ENCODE results near the gene FAH. TPM values are rescaled to one million over a fixed set of nuclear protein-coding genes. Genes with fewer than 3 reads are reported as not detected.

FAH gene
- total RNA-seq, 4 donors from 2014 or later, result 7.9 to 26.0 (median 10.1) TPM

DNA sequence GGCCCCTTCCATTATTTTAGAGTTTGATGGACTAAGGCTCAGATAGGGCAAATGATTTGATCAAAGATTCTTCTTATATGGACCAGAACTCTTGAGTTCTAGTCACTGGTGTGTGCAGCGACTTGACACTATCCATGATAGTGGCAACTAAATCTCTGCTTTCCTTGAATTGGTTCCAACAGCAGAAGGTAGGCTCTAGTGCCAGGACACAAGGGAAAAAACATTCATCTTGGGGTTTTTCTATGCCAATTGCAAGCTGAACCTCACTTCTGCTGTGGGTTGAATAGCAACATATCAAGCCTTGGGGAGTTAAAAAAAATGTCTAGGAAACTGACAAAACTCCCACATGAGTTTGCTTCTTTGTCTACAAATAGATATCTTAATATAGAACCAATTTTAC lies 64.1 kb downstream of the FAH start:
- no peak for TF ChIP-seq POLR2A (IDR thresholded peaks at IDR 0.05)
- TF ChIP-seq, protein P1, sequence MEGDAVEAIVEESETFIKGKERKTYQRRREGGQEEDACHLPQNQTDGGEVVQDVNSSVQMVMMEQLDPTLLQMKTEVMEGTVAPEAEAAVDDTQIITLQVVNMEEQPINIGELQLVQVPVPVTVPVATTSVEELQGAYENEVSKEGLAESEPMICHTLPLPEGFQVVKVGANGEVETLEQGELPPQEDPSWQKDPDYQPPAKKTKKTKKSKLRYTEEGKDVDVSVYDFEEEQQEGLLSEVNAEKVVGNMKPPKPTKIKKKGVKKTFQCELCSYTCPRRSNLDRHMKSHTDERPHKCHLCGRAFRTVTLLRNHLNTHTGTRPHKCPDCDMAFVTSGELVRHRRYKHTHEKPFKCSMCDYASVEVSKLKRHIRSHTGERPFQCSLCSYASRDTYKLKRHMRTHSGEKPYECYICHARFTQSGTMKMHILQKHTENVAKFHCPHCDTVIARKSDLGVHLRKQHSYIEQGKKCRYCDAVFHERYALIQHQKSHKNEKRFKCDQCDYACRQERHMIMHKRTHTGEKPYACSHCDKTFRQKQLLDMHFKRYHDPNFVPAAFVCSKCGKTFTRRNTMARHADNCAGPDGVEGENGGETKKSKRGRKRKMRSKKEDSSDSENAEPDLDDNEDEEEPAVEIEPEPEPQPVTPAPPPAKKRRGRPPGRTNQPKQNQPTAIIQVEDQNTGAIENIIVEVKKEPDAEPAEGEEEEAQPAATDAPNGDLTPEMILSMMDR (IDR thresholded peaks at IDR 0.05), result no peak
- no peak for TF ChIP-seq POLR2AphosphoS5 (IDR thresholded peaks at IDR 0.05)
- no peak for TF ChIP-seq EP300 (IDR thresholded peaks at IDR 0.05)
- ATAC-seq, result no peak
- 67% methylated on average over 1 of the region's 1 CpG; no CpG with 5 or more reads in 1 of the 2 donors for WGBS, 2 donors (ENCODE audit: low coverage in 1 of 2)
- Histone ChIP-seq H3K36me3 (no peaks in the 10 kb centered on the region), H3K4me1 (no peaks in the 10 kb centered on the region), H3K9me3 (no peaks in the 10 kb centered on the region), H3K4me3 (no peak overlapping the region), H3K27ac (no peak overlapping the region), H3K27me3 (peaks cover 7% of the 10 kb centered on the region)

DNA sequence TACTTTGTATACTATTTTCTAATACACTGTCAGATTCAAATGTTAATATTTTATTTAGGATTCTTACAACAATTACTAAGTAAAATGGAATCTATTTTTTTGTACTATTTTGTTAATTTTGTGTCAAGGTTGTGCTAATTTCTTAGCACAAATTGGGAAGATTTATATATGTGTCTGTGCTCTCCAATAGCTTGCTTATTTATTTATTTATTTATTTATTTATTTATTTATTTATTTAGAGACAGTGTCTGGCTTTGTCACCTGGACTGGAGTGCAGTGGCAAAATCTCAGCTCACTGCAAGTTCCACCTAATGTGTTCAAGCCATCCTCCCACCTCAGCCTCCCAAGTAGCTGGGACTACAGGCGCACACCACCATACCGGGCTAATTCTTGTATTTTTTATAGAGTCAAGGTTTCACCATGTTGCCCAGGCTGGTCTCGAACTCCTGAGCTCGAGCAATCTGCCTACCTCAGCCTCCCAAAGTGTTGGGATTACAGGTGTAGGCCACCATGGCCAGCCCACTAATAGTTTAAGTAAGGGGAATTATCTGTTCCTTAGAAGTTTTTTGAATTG lies 64.6 kb downstream of the FAH start:
- peaks cover 7% of the 10 kb centered on the region for H3K27me3 ChIP-seq
- H3K36me3 ChIP-seq, result no peaks in the 10 kb centered on the region
- H3K4me1 ChIP-seq, result no peaks in the 10 kb centered on the region
- H3K27ac ChIP-seq, result no peak overlapping the region
- WGBS, 2 donors (ENCODE audit: low coverage in 1 of 2), result 92 to 93% methylated on average over 2 to 4 of the region's 4 CpGs
- H3K4me3 ChIP-seq, result no peak overlapping the region
- H3K9me3 ChIP-seq, result no peaks in the 10 kb centered on the region
- TF ChIP-seq, protein P1 (IDR thresholded peaks at IDR 0.05), result no peak
- TF ChIP-seq EP300 (IDR thresholded peaks at IDR 0.05) (no peak), POLR2A (IDR thresholded peaks at IDR 0.05) (no peak), POLR2AphosphoS5 (IDR thresholded peaks at IDR 0.05) (no peak)
- no peak for ATAC-seq

DNA sequence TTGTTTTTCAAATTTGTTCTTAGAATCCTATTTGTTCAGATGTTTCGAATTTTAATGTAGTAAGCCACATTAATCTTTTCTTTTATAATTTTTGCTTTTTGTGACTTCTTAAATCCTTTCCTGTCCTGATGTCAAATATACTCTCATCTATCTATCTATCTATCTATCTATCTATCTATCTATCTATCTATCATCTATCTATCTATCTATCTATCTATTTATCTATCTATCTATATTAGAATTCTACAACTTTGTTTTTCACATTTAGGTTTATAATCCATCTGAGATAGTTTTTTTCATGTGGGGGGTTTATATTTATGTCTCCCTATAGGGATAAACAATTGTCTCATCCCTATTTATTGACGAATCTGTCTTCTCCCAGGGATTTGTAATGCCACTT lies 67.2 kb downstream of the FAH start:
- no peak overlapping the region for H3K4me3 ChIP-seq
- WGBS, 2 donors (ENCODE audit: low coverage in 1 of 2), result 89 to 94% methylated on average over 2 of the region's 2 CpGs
- H3K36me3 ChIP-seq, result no peaks in the 10 kb centered on the region
- H3K27ac ChIP-seq, result no peak overlapping the region
- no peaks in the 10 kb centered on the region for H3K27me3 ChIP-seq
- no peaks in the 10 kb centered on the region for H3K9me3 ChIP-seq
- ATAC-seq, result no peak
- no peaks in the 10 kb centered on the region for H3K4me1 ChIP-seq
- TF ChIP-seq POLR2AphosphoS5 (IDR thresholded peaks at IDR 0.05) (no peak), POLR2A (IDR thresholded peaks at IDR 0.05) (no peak), EP300 (IDR thresholded peaks at IDR 0.05) (no peak)
- TF ChIP-seq, protein P1 (IDR thresholded peaks at IDR 0.05), result no peak

DNA sequence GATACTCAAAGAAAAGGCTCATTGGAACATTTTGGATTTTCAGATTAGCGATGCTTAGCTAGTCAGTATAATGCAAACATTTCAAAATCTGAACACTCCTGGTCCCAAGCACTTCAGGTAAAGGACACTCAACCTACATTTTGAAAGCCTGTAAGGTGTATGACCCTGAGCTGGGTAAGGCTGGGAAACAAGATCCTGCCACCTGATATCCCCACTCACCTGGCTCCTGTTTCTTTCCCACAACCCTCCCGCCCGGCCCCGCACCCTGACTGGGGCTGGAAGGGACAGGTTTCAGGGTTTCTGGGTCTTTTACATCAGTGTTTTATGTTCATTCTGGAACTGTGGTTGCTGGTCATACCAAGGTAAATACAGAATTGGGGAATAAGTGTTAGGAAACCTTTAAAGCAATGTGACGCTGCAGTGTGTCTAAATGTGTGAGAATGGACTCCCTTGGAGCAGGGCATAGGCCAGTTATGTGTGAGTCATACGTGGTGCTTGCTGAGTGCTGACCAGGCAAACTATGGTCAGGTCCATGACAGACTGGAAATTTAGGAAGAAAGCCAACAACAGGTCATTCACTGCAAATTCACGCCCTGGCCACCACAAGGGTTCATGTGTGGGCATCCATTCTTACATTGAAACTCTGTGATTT lies 76.3 kb downstream of the FAH start:
- Histone ChIP-seq H3K4me1 (no peaks in the 10 kb centered on the region), H3K36me3 (no peaks in the 10 kb centered on the region), H3K27ac (no peak overlapping the region), H3K4me3 (no peak overlapping the region), H3K9me3 (no peaks in the 10 kb centered on the region), H3K27me3 (peaks cover 19% of the 10 kb centered on the region)
- no peak for ATAC-seq
- WGBS, 2 donors (ENCODE audit: low coverage in 1 of 2), result 70 to 97% methylated on average over 4 to 6 of the region's 7 CpGs
- TF ChIP-seq, protein P1 (IDR thresholded peaks at IDR 0.05), result no peak
- TF ChIP-seq POLR2A (IDR thresholded peaks at IDR 0.05) (no peak), POLR2AphosphoS5 (IDR thresholded peaks at IDR 0.05) (no peak), EP300 (IDR thresholded peaks at IDR 0.05) (no peak)

DNA sequence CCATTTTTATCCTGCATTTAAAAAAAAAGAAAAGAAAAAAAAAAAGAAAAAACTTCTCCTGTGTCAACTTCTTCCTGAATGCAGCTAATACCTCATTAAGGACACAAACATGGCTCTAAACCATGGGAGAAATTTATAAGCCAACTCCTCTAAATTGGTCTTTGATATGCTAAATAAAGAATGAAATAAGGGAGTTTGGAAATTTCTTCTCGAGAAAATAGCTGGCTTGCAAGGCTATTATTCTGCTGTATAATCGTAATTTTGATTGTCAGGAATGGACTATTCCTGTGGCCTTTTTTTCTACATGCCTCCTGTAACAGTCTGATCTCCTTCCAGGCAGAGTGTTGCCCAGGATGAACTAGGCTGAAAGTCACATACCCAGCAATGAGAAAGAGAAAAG lies 78.6 kb downstream of the FAH start:
- Histone ChIP-seq H3K27me3 (peaks cover 42% of the 10 kb centered on the region), H3K9me3 (no peaks in the 10 kb centered on the region), H3K4me3 (no peak overlapping the region), H3K27ac (no peak overlapping the region), H3K4me1 (no peaks in the 10 kb centered on the region), H3K36me3 (no peaks in the 10 kb centered on the region)
- 61 to 70% methylated on average over 2 of the region's 2 CpGs for WGBS, 2 donors (ENCODE audit: low coverage in 1 of 2)
- TF ChIP-seq, protein P1 (IDR thresholded peaks at IDR 0.05), result no peak
- TF ChIP-seq POLR2AphosphoS5 (IDR thresholded peaks at IDR 0.05) (no peak), EP300 (IDR thresholded peaks at IDR 0.05) (no peak), POLR2A (IDR thresholded peaks at IDR 0.05) (no peak)
- no peak for ATAC-seq
